Glutamatergic neuron (in vitro differentiated cells): ENCODE results near the gene DRG2. TPM values are rescaled to one million over a fixed set of nuclear protein-coding genes. Genes with fewer than 3 reads are reported as not detected.

Source experiments
- DNase-seq: peaks from one replicate; pipeline ENCODE4 v3.0.0; 2022
- H3K27ac Mint-ChIP-seq: one replicate; pipeline ENCODE4 v1.8.0; 2020; ENCODE audit warnings: mild to moderate bottlenecking, mixed read lengths, inconsistent platforms; ENCODE audit not compliant: unreplicated experiment
- H3K27me3 Mint-ChIP-seq: one replicate; pipeline ENCODE4 v1.8.0; 2020; ENCODE audit warnings: mild to moderate bottlenecking, moderate library complexity, mixed read lengths, inconsistent platforms; ENCODE audit not compliant: unreplicated experiment
- H3K36me3 Mint-ChIP-seq: one replicate; pipeline ENCODE4 v1.8.0; 2020; ENCODE audit warnings: mild to moderate bottlenecking, mixed read lengths, inconsistent platforms; ENCODE audit not compliant: unreplicated experiment
- H3K4me1 Mint-ChIP-seq: one replicate; pipeline ENCODE4 v1.8.0; 2020; ENCODE audit warnings: mild to moderate bottlenecking, low read depth, mixed read lengths, inconsistent platforms; ENCODE audit not compliant: unreplicated experiment
- H3K4me3 Mint-ChIP-seq: one replicate; pipeline ENCODE4 v1.8.0; 2020; ENCODE audit warnings: mild to moderate bottlenecking, mixed read lengths, inconsistent platforms; ENCODE audit not compliant: unreplicated experiment
- H3K9me3 Mint-ChIP-seq: one replicate; pipeline ENCODE4 v1.8.0; 2020; ENCODE audit warnings: mild to moderate bottlenecking, moderate library complexity, mixed read lengths, inconsistent platforms; ENCODE audit not compliant: unreplicated experiment
- total RNA-seq: library from RNA; stranded (reverse); fragmentation: NEBNext Ultra II Directional; extraction: Animal tissue kit (Norgen Biotek cat#: 25700); gene quantifications from one replicate; pipeline ENCODE4 v1.2.1, GENCODE V29; 2021; ENCODE audit not compliant: unreplicated experiment
- TF ChIP-seq, protein P1 (sequence below): fragments of 200-600 bp; sonication (generic); IDR thresholded peaks from one replicate; pipeline ENCODE4 v1.5.0; 2021; ENCODE audit not compliant: partially characterized antibody, unreplicated experiment

DRG2 gene
- total RNA-seq, 1 donor from 2014 or later, result 37.1 TPM

DNA sequence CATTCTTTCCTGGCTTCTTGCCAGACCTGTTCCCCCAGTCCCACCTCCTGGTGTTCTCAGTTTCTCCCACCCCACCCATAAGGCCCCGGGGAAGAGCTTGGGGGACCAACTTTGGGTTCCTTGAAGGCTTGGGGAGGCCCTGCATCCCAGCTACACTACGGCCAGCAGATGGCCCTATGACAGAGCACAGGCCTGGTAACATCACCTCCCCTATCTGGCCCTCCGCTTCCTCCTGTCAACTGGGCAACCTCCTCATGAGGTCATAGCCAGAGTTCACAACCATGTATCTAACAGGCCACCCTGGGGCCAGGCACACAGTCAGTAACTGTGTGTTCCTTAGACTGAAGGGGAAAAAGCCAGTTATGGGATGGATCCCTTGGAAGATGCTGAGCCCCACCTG lies 52.2 kb downstream of the DRG2 start:
- no peak overlapping the region for H3K4me3 Mint-ChIP-seq
- H3K4me1 Mint-ChIP-seq, result peaks cover 6% of the 10 kb centered on the region
- H3K36me3 Mint-ChIP-seq, result no peaks in the 10 kb centered on the region
- H3K9me3 Mint-ChIP-seq, result peaks cover 2% of the 10 kb centered on the region
- TF ChIP-seq, protein P1, sequence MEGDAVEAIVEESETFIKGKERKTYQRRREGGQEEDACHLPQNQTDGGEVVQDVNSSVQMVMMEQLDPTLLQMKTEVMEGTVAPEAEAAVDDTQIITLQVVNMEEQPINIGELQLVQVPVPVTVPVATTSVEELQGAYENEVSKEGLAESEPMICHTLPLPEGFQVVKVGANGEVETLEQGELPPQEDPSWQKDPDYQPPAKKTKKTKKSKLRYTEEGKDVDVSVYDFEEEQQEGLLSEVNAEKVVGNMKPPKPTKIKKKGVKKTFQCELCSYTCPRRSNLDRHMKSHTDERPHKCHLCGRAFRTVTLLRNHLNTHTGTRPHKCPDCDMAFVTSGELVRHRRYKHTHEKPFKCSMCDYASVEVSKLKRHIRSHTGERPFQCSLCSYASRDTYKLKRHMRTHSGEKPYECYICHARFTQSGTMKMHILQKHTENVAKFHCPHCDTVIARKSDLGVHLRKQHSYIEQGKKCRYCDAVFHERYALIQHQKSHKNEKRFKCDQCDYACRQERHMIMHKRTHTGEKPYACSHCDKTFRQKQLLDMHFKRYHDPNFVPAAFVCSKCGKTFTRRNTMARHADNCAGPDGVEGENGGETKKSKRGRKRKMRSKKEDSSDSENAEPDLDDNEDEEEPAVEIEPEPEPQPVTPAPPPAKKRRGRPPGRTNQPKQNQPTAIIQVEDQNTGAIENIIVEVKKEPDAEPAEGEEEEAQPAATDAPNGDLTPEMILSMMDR, result no peak
- H3K27ac Mint-ChIP-seq, result no peak overlapping the region
- no peak for DNase-seq
- H3K27me3 Mint-ChIP-seq, result peaks cover 4% of the 10 kb centered on the region

DNA sequence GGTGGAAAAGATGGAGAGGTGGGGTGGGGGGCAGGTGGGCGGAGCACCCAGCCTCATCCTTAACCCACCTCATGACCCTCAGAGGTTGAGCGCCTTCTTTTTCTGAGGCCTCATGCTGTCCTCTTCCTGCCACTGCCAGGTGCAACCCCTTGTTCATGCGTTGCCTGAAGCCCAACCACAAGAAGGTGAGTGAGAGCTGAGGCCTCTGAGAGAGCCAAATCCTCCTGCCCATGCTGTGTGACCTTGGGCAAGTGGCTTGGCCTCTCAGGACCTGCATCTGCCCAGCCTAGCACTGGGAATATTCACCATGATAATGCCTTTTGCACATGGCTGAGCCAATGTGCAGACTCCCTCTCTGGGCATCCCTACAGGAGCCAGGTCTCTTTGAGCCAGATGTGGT lies 52.9 kb downstream of the DRG2 start:
- H3K27me3 Mint-ChIP-seq, result peaks cover 4% of the 10 kb centered on the region
- H3K4me3 Mint-ChIP-seq, result no peak overlapping the region
- H3K36me3 Mint-ChIP-seq, result no peaks in the 10 kb centered on the region
- TF ChIP-seq, protein P1, result no peak
- H3K4me1 Mint-ChIP-seq, result peaks cover 6% of the 10 kb centered on the region
- no peak overlapping the region for H3K27ac Mint-ChIP-seq
- peaks cover 2% of the 10 kb centered on the region for H3K9me3 Mint-ChIP-seq
- DNase-seq, result no peak

DNA sequence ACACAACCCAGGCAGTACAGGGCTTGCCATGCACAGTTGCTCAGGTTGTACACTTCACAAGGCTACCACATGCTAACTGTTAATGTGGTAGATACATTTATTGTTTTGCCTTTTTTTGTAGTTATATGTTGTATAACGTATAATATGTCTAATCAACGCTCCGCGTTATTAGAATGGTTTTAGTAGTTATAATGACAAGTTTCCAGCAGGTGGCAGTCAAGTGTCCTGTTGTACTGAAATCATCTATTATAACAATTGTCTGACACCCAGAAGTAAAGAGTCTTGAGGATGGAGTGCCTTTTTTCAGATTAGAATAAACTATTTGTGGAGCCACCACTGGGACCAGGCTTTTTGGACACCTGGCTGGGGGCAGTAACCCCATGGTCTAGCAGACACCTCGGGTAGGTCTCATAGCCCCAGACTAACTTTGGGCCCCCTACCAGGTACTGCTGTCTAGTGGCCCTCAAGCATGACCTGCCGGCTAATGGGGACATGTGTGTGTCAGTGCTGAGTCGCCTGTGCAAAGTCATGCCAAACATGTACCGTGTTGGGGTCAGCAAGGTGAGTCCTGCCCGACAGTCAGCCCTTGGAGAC lies 53.6 kb downstream of the DRG2 start:
- Mint-ChIP-seq H3K4me3 (no peak overlapping the region), H3K36me3 (no peaks in the 10 kb centered on the region), H3K9me3 (peaks cover 2% of the 10 kb centered on the region), H3K27ac (no peak overlapping the region), H3K27me3 (no peaks in the 10 kb centered on the region), H3K4me1 (no peaks in the 10 kb centered on the region)
- TF ChIP-seq, protein P1, result peak; percentile 76
- no peak for DNase-seq

DNA sequence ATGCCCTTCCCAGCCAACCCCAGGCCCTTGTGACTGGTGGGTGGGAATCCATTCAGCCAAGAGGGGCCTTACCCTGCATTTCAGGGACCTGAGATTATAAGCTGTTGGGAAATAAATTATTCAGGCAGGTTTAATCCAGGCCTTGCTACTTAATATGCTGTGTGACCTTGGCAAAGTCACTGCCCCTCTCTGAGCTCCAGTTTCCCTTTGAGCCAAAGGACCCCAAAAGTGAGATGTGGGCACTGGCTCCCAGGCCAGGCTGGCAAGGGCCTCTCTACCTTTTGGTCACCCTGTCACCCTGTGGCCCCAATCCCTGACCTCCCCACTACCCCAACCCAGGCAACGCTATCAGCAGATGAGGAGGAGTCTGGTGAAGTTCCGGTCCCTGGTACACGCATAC lies 54.7 kb downstream of the DRG2 start:
- no peak for DNase-seq
- Mint-ChIP-seq H3K27me3 (no peaks in the 10 kb centered on the region), H3K27ac (no peak overlapping the region), H3K36me3 (no peaks in the 10 kb centered on the region), H3K4me1 (no peaks in the 10 kb centered on the region), H3K9me3 (peaks cover 2% of the 10 kb centered on the region), H3K4me3 (no peak overlapping the region)
- TF ChIP-seq, protein P1, result no peak

DNA sequence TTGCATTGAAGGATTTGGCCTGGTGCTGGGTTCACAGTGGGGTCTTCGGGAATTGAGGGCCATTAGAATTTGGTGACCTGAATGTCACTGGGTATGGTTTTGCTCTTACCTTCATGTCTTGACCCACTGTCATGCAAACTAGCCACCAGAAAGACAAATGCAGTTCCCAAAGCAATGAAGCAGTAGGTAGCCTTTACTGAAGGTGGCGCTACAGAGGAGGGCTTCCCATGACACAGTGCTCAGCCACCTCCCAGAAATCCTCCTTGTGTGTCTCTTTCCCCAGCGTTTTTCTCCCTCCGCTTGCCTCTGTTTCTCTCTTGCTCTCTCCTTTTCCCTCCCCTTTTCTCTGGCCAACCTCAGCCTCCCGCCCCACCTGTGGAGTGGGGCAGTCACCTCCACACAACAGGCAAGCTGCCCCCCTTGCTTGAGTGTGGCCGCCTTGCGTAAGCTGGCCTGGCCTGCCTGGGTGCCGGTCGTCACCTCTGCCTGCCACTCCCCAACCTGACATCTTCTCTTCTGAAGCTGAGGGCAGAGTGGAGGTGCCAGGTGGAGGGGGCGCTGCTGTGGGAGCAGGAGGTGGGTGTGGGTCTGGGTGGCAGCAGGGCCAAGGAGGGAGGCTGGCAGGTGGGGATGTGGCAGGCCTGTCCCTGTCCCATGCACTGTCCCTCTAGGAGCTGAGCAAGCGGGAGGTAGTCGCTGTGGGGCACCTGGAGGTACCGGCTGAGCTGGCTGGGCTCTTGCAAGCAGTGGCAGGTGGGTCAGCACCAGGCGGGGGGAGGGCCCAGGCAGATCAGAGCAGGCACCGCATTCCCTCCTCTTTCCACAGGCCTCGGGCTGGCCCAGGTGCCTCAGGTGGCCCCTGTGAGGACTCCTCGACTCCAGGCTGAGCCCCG lies 55.5 kb downstream of the DRG2 start:
- TF ChIP-seq, protein P1, result no peak
- Mint-ChIP-seq H3K4me3 (no peak overlapping the region), H3K36me3 (no peaks in the 10 kb centered on the region), H3K4me1 (no peaks in the 10 kb centered on the region), H3K9me3 (peaks cover under 1% of the 10 kb centered on the region), H3K27ac (no peak overlapping the region), H3K27me3 (peaks cover 1% of the 10 kb centered on the region)
- no peak for DNase-seq
